ENCODE measurements around the gene DEPP1. TPM values are rescaled to one million over a fixed set of nuclear protein-coding genes. Genes with fewer than 3 reads are reported as not detected.

The DEPP1 gene
- total RNA-seq, 1 donor from 2014 or later = 20.1 TPM

GRCh38 chr10:44992732-44993225 lies 14.2 kb upstream of the DEPP1 start:
- DNase-seq (ENCODE audit: low read depth) = no peak
- no peak for TF ChIP-seq CTCF (conservative IDR thresholded peaks at IDR 0.05; ENCODE audit: low read depth, low read length)
- H3K4me3 ChIP-seq (ENCODE audit: low read depth, low read length) = no peak overlapping the region

GRCh38 chr10:44992070-44992731 lies 13.6 kb upstream of the DEPP1 start:
- no peak for TF ChIP-seq CTCF (conservative IDR thresholded peaks at IDR 0.05; ENCODE audit: low read depth, low read length)
- no peak overlapping the region for H3K4me3 ChIP-seq (ENCODE audit: low read depth, low read length)
- DNase-seq (ENCODE audit: low read depth) = no peak

- TF ChIP-seq CTCF (conservative IDR thresholded peaks at IDR 0.05; ENCODE audit: low read depth, low read length) = no peak
- H3K4me3 ChIP-seq (ENCODE audit: low read depth, low read length) = no peak overlapping the region
- DNase-seq (ENCODE audit: low read depth) = no peak
Measured at GRCh38 chr10:44991571-44991970, 13.0 kb upstream of the DEPP1 start.

- H3K4me3 ChIP-seq (ENCODE audit: low read depth, low read length) = no peak overlapping the region
- no peak for DNase-seq (ENCODE audit: low read depth)
- no peak for TF ChIP-seq CTCF (conservative IDR thresholded peaks at IDR 0.05; ENCODE audit: low read depth, low read length)
Measured at GRCh38 chr10:44990965-44991364, 12.4 kb upstream of the DEPP1 start.

GRCh38 chr10:44990302-44990655 lies 11.7 kb upstream of the DEPP1 start:
- no peak for DNase-seq (ENCODE audit: low read depth)
- no peak overlapping the region for H3K4me3 ChIP-seq (ENCODE audit: low read depth, low read length)
- peak; percentile 21 for TF ChIP-seq CTCF (conservative IDR thresholded peaks at IDR 0.05; ENCODE audit: low read depth, low read length)

GRCh38 chr10:44989597-44990301 lies 11.1 kb upstream of the DEPP1 start:
- no peak for TF ChIP-seq CTCF (conservative IDR thresholded peaks at IDR 0.05; ENCODE audit: low read depth, low read length)
- DNase-seq (ENCODE audit: low read depth) = no peak
- no peak overlapping the region for H3K4me3 ChIP-seq (ENCODE audit: low read depth, low read length)

Data from epithelial cell of proximal tubule (primary cell).